WTC11 (cell line): ENCODE results near the gene CDH20. TPM values are rescaled to one million over a fixed set of nuclear protein-coding genes. Genes with fewer than 3 reads are reported as not detected.

Source experiments
- ATAC-seq: fragments of 200-7000 bp; cut with Tn5 transposase; 2 replicates; pipeline ENCODE4 v1.10.0; 2021; ENCODE audit warnings: mild to moderate bottlenecking, moderate library complexity
- CTCF ChIA-PET: fragments of 300-600 bp; sonication (Branson Sonifier 250); formaldehyde crosslinking; loops from one replicate; lab custom pipeline; 2021; ENCODE audit warnings: antibody characterized with exemption; lab: Charles Lee
- POLR2A ChIA-PET: fragments of 350-600 bp; sonication (Branson Sonifier 250); formaldehyde crosslinking; loops from one replicate; lab custom pipeline; 2021; ENCODE audit warnings: antibody characterized with exemption; lab: Charles Lee
- DNase-seq: peaks from one replicate; pipeline ENCODE4 v3.0.0; 2021; ENCODE audit warnings: low spot score
- H3K27ac Mint-ChIP-seq: 2 replicates; pipeline ENCODE4 v1.8.0; 2021; ENCODE audit warnings: mixed read lengths
- H3K27me3 Mint-ChIP-seq: 2 replicates; pipeline ENCODE4 v1.8.0; 2021; ENCODE audit warnings: low read depth, mild to moderate bottlenecking, moderate library complexity, mixed read lengths
- H3K36me3 Mint-ChIP-seq: 2 replicates; pipeline ENCODE4 v1.8.0; 2021; ENCODE audit warnings: mixed read lengths
- H3K4me1 Mint-ChIP-seq: 2 replicates; pipeline ENCODE4 v1.8.0; 2022; ENCODE audit warnings: mixed read lengths
- H3K4me3 Mint-ChIP-seq: 2 replicates; pipeline ENCODE4 v1.8.0; 2021; ENCODE audit warnings: mild to moderate bottlenecking, moderate library complexity, mixed read lengths
- H3K9me3 Mint-ChIP-seq: 2 replicates; pipeline ENCODE4 v1.8.0; 2021; ENCODE audit warnings: mixed read lengths
- CREB1 ChIP-seq: sonication (generic); formaldehyde crosslinking; IDR thresholded peaks from 2 replicates; pipeline ENCODE4 v1.8.0; 2023; ENCODE audit warnings: mild to moderate bottlenecking, missing genetic modification reagents
- E2F1 ChIP-seq: sonication (generic); formaldehyde crosslinking; IDR thresholded peaks from 2 replicates; pipeline ENCODE4 v1.8.0; 2022; ENCODE audit warnings: mild to moderate bottlenecking, missing genetic modification reagents
- FOXJ3 ChIP-seq: sonication (generic); formaldehyde crosslinking; IDR thresholded peaks from 2 replicates; pipeline ENCODE4 v1.9.0; 2021; ENCODE audit warnings: missing genetic modification reagents, mild to moderate bottlenecking, borderline replicate concordance
- GRHL2 ChIP-seq: fragments of 250-450 bp; sonication (Bioruptor Pico); IDR thresholded peaks from 2 replicates; pipeline ENCODE4 v1.8.0; 2022; ENCODE audit warnings: mild to moderate bottlenecking, moderate library complexity; ENCODE audit not compliant: insufficient replicate concordance, severe bottlenecking
- IRF2 ChIP-seq: sonication (generic); formaldehyde crosslinking; IDR thresholded peaks from 2 replicates; pipeline ENCODE4 v1.8.0; 2022; ENCODE audit warnings: low read depth, missing genetic modification reagents, borderline replicate concordance
- JAZF1 ChIP-seq: fragments of 250-450 bp; sonication (Bioruptor Pico); IDR thresholded peaks from 2 replicates; pipeline ENCODE4 v1.9.0; 2021; ENCODE audit warnings: moderate library complexity, mild to moderate bottlenecking, inconsistent platforms
- NFATC4 ChIP-seq: fragments of 250-450 bp; sonication (Bioruptor Pico); IDR thresholded peaks from 2 replicates; pipeline ENCODE4 v1.9.0; 2021; ENCODE audit warnings: mild to moderate bottlenecking
- NR2C2 ChIP-seq: sonication (generic); formaldehyde crosslinking; IDR thresholded peaks from 2 replicates; pipeline ENCODE4 v1.8.0; 2022; ENCODE audit warnings: mild to moderate bottlenecking, missing genetic modification reagents
- OVOL2 ChIP-seq: fragments of 250-450 bp; sonication (Bioruptor Pico); IDR thresholded peaks from 2 replicates; pipeline ENCODE4 v1.9.0; 2021; ENCODE audit warnings: mild to moderate bottlenecking, borderline replicate concordance
- PRRX2 ChIP-seq: fragments of 250-450 bp; sonication (Bioruptor Pico); IDR thresholded peaks from 2 replicates; pipeline ENCODE4 v1.8.0; 2021; ENCODE audit warnings: mild to moderate bottlenecking
- SP1 ChIP-seq: sonication (generic); formaldehyde crosslinking; conservative IDR thresholded peaks from 2 replicates; pipeline ENCODE4 v1.8.1; 2022; ENCODE audit warnings: missing genetic modification reagents
- TCF7 ChIP-seq: sonication (generic); formaldehyde crosslinking; IDR thresholded peaks from 2 replicates; pipeline ENCODE4 v1.8.0; 2022; ENCODE audit warnings: mild to moderate bottlenecking, low read depth, missing genetic modification reagents, moderate library complexity
- TEAD1 ChIP-seq: sonication (generic); formaldehyde crosslinking; IDR thresholded peaks from 2 replicates; pipeline ENCODE4 v1.8.0; 2022; ENCODE audit warnings: mild to moderate bottlenecking, missing genetic modification reagents
- TP53 ChIP-seq: sonication (generic); formaldehyde crosslinking; IDR thresholded peaks from 2 replicates; pipeline ENCODE4 v1.8.1; 2023; ENCODE audit warnings: mild to moderate bottlenecking, missing genetic modification reagents
- ZNF138 ChIP-seq: sonication (generic); formaldehyde crosslinking; conservative IDR thresholded peaks from 2 replicates; pipeline ENCODE4 v1.8.1; 2022; ENCODE audit warnings: mild to moderate bottlenecking, moderate library complexity, missing genetic modification reagents
- ZNF232 ChIP-seq: sonication (generic); formaldehyde crosslinking; IDR thresholded peaks from 2 replicates; pipeline ENCODE4 v1.8.0; 2022; ENCODE audit warnings: mild to moderate bottlenecking, missing genetic modification reagents
- total RNA-seq: library from RNA; stranded (reverse); gene quantifications from 3 replicates; pipeline ENCODE4 v1.2.3, GENCODE V29; 2021
- TF ChIP-seq, protein P1 (sequence below): sonication (generic); formaldehyde crosslinking; IDR thresholded peaks from 2 replicates; pipeline ENCODE4 v1.8.0; 2023; ENCODE audit warnings: missing genetic modification reagents, mild to moderate bottlenecking, borderline replicate concordance
- TF ChIP-seq, protein P2 (sequence below): sonication (generic); formaldehyde crosslinking; IDR thresholded peaks from 2 replicates; pipeline ENCODE4 v1.8.0; 2022; ENCODE audit warnings: missing genetic modification reagents
- TF ChIP-seq, protein P3 (sequence below): sonication (generic); formaldehyde crosslinking; IDR thresholded peaks from 2 replicates; pipeline ENCODE4 v1.8.1; 2022; ENCODE audit warnings: low read depth, missing genetic modification reagents, borderline replicate concordance
- TF ChIP-seq, protein P4 (sequence below): sonication (generic); formaldehyde crosslinking; IDR thresholded peaks from 2 replicates; pipeline ENCODE4 v1.8.1; 2023; ENCODE audit warnings: mild to moderate bottlenecking, missing genetic modification reagents, moderate library complexity

The CDH20 gene
- total RNA-seq, 1 experiment from 2014 or later = 0.39 TPM

DNA sequence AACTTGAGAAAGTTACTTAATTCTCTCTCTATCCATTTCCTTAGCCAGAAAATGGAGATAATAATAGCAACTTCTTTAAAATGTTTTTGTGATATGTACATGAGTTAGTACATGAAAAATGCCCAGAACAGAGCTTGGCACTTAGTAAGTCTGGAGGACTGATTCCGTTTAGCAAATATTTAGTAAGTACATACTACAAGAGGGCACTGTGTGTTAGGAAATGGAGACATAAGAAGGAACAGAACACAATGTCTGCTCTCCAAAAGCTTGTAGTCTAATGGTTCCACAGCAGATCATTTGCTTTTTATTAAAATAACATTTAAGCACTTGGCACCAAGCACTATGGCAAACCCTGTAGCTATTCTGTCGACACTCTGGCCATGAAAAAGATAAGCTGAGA is 47.5 kb upstream of the CDH20 start (continued):
- TF ChIP-seq, protein P1, sequence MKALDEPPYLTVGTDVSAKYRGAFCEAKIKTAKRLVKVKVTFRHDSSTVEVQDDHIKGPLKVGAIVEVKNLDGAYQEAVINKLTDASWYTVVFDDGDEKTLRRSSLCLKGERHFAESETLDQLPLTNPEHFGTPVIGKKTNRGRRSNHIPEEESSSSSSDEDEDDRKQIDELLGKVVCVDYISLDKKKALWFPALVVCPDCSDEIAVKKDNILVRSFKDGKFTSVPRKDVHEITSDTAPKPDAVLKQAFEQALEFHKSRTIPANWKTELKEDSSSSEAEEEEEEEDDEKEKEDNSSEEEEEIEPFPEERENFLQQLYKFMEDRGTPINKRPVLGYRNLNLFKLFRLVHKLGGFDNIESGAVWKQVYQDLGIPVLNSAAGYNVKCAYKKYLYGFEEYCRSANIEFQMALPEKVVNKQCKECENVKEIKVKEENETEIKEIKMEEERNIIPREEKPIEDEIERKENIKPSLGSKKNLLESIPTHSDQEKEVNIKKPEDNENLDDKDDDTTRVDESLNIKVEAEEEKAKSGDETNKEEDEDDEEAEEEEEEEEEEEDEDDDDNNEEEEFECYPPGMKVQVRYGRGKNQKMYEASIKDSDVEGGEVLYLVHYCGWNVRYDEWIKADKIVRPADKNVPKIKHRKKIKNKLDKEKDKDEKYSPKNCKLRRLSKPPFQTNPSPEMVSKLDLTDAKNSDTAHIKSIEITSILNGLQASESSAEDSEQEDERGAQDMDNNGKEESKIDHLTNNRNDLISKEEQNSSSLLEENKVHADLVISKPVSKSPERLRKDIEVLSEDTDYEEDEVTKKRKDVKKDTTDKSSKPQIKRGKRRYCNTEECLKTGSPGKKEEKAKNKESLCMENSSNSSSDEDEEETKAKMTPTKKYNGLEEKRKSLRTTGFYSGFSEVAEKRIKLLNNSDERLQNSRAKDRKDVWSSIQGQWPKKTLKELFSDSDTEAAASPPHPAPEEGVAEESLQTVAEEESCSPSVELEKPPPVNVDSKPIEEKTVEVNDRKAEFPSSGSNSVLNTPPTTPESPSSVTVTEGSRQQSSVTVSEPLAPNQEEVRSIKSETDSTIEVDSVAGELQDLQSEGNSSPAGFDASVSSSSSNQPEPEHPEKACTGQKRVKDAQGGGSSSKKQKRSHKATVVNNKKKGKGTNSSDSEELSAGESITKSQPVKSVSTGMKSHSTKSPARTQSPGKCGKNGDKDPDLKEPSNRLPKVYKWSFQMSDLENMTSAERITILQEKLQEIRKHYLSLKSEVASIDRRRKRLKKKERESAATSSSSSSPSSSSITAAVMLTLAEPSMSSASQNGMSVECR (CRISPR knock-in tag) = no peak
- TF ChIP-seq SP1 (CRISPR knock-in tag) (no peak), E2F1 (CRISPR knock-in tag) (no peak), TP53 (CRISPR knock-in tag) (no peak)

GRCh38 chr18:61286867-61287266 is 46.4 kb upstream of the CDH20 start:
- ChIA-PET CTCF (no interaction called here), POLR2A (no interaction called here)
- Mint-ChIP-seq H3K27ac (no peak overlapping the region), H3K4me3 (no peak overlapping the region), H3K9me3 (no peaks in the 10 kb centered on the region), H3K4me1 (peaks cover 21% of the 10 kb centered on the region), H3K36me3 (no peaks in the 10 kb centered on the region), H3K27me3 (no peaks in the 10 kb centered on the region; the same call in 1 of the 2 replicates)
- TF ChIP-seq PRRX2 (CRISPR knock-in tag) (no peak), NFATC4 (no peak), IRF2 (CRISPR knock-in tag) (no peak), ZNF138 (no peak), OVOL2 (CRISPR knock-in tag) (no peak), CREB1 (CRISPR knock-in tag) (no peak), NR2C2 (CRISPR knock-in tag) (no peak), TCF7 (no peak), TEAD1 (CRISPR knock-in tag) (no peak), JAZF1 (CRISPR knock-in tag) (no peak), FOXJ3 (CRISPR knock-in tag) (no peak), TP53 (CRISPR knock-in tag) (no peak), ZNF232 (CRISPR knock-in tag) (no peak), GRHL2 (CRISPR knock-in tag) (no peak)
- TF ChIP-seq, protein P1 (CRISPR knock-in tag) = no peak
- TF ChIP-seq, protein P2, sequence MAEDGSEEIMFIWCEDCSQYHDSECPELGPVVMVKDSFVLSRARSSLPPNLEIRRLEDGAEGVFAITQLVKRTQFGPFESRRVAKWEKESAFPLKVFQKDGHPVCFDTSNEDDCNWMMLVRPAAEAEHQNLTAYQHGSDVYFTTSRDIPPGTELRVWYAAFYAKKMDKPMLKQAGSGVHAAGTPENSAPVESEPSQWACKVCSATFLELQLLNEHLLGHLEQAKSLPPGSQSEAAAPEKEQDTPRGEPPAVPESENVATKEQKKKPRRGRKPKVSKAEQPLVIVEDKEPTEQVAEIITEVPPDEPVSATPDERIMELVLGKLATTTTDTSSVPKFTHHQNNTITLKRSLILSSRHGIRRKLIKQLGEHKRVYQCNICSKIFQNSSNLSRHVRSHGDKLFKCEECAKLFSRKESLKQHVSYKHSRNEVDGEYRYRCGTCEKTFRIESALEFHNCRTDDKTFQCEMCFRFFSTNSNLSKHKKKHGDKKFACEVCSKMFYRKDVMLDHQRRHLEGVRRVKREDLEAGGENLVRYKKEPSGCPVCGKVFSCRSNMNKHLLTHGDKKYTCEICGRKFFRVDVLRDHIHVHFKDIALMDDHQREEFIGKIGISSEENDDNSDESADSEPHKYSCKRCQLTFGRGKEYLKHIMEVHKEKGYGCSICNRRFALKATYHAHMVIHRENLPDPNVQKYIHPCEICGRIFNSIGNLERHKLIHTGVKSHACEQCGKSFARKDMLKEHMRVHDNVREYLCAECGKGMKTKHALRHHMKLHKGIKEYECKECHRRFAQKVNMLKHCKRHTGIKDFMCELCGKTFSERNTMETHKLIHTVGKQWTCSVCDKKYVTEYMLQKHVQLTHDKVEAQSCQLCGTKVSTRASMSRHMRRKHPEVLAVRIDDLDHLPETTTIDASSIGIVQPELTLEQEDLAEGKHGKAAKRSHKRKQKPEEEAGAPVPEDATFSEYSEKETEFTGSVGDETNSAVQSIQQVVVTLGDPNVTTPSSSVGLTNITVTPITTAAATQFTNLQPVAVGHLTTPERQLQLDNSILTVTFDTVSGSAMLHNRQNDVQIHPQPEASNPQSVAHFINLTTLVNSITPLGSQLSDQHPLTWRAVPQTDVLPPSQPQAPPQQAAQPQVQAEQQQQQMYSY (CRISPR knock-in tag) = no peak
- TF ChIP-seq, protein P3, sequence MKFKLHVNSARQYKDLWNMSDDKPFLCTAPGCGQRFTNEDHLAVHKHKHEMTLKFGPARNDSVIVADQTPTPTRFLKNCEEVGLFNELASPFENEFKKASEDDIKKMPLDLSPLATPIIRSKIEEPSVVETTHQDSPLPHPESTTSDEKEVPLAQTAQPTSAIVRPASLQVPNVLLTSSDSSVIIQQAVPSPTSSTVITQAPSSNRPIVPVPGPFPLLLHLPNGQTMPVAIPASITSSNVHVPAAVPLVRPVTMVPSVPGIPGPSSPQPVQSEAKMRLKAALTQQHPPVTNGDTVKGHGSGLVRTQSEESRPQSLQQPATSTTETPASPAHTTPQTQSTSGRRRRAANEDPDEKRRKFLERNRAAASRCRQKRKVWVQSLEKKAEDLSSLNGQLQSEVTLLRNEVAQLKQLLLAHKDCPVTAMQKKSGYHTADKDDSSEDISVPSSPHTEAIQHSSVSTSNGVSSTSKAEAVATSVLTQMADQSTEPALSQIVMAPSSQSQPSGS (CRISPR knock-in tag) = no peak
- TF ChIP-seq, protein P4, sequence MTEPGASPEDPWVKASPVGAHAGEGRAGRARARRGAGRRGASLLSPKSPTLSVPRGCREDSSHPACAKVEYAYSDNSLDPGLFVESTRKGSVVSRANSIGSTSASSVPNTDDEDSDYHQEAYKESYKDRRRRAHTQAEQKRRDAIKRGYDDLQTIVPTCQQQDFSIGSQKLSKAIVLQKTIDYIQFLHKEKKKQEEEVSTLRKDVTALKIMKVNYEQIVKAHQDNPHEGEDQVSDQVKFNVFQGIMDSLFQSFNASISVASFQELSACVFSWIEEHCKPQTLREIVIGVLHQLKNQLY = no peak
- no peak for DNase-seq
- ATAC-seq = no peak
